Cardiac fibroblast (primary cell): ENCODE results near the gene MAD1L1.

Source experiments
- DNase-seq, 2 donors: peaks; one replicate each; pipeline versions ENCODE4 v3.0.0 to v3.0.0-alpha.2; 2010; ENCODE audit warnings: low read depth in 2 of 2
- H3K4me3 ChIP-seq, 2 donors: replicated peaks in 1 of 2; 1 replicate in 1 of 2; 2 replicates in 1 of 2; pipeline ENCODE4 v1.5.1; 2011; ENCODE audit warnings: low read depth in 2 of 2, low read length in 2 of 2, mild to moderate bottlenecking in 2 of 2, moderate library complexity in 1 of 2
- TF ChIP-seq, protein P1 (sequence below): IDR thresholded peaks from one replicate; pipeline ENCODE4 v1.5.1; 2011; ENCODE audit warnings: low read depth, mild to moderate bottlenecking, low read length, inconsistent platforms

The MAD1L1 gene

DNA sequence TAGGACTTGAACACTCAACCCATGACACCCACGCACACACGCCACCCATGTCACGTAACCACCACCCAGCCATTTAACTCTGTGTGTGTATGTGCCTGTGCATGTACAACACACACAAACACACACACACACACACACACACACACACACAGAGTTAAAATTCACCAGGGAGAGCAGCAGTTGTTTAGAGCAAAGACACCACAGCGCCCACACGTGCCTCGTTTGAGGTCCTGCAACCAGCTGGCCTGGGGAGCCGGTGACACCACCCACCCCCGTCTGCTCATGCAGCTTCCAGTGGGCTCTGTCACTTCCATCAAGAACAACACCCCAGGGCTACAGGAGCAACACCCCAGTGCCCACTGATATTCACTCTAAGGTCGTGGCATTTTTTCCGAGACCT is 465.2 kb downstream of the MAD1L1 start:
- no peak for DNase-seq
- TF ChIP-seq, protein P1, sequence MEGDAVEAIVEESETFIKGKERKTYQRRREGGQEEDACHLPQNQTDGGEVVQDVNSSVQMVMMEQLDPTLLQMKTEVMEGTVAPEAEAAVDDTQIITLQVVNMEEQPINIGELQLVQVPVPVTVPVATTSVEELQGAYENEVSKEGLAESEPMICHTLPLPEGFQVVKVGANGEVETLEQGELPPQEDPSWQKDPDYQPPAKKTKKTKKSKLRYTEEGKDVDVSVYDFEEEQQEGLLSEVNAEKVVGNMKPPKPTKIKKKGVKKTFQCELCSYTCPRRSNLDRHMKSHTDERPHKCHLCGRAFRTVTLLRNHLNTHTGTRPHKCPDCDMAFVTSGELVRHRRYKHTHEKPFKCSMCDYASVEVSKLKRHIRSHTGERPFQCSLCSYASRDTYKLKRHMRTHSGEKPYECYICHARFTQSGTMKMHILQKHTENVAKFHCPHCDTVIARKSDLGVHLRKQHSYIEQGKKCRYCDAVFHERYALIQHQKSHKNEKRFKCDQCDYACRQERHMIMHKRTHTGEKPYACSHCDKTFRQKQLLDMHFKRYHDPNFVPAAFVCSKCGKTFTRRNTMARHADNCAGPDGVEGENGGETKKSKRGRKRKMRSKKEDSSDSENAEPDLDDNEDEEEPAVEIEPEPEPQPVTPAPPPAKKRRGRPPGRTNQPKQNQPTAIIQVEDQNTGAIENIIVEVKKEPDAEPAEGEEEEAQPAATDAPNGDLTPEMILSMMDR, result no peak

More for the DNA sequence above, 465.2 kb downstream of the MAD1L1 start:
- H3K4me3 ChIP-seq, result no peak overlapping the region
